WTC11 (cell line): ENCODE data around the gene TWIST1. TPM values are rescaled to one million over a fixed set of nuclear protein-coding genes. Genes with fewer than 3 reads are reported as not detected.

Experiments used
- ATAC-seq: fragments of 200-7000 bp; cut with Tn5 transposase; 2 replicates; pipeline ENCODE4 v1.10.0; 2021; ENCODE audit warnings: mild to moderate bottlenecking, moderate library complexity
- CTCF ChIA-PET: fragments of 300-600 bp; sonication (Branson Sonifier 250); formaldehyde crosslinking; loops from one replicate; lab custom pipeline; 2021; ENCODE audit warnings: antibody characterized with exemption; lab: Charles Lee
- POLR2A ChIA-PET: fragments of 350-600 bp; sonication (Branson Sonifier 250); formaldehyde crosslinking; loops from one replicate; lab custom pipeline; 2021; ENCODE audit warnings: antibody characterized with exemption; lab: Charles Lee
- DNase-seq: peaks from one replicate; pipeline ENCODE4 v3.0.0; 2021; ENCODE audit warnings: low spot score
- H3K27ac Mint-ChIP-seq: 2 replicates; pipeline ENCODE4 v1.8.0; 2021; ENCODE audit warnings: mixed read lengths
- H3K27me3 Mint-ChIP-seq: 2 replicates; pipeline ENCODE4 v1.8.0; 2021; ENCODE audit warnings: low read depth, mild to moderate bottlenecking, moderate library complexity, mixed read lengths
- H3K36me3 Mint-ChIP-seq: 2 replicates; pipeline ENCODE4 v1.8.0; 2021; ENCODE audit warnings: mixed read lengths
- H3K4me1 Mint-ChIP-seq: 2 replicates; pipeline ENCODE4 v1.8.0; 2022; ENCODE audit warnings: mixed read lengths
- H3K4me3 Mint-ChIP-seq: 2 replicates; pipeline ENCODE4 v1.8.0; 2021; ENCODE audit warnings: mild to moderate bottlenecking, moderate library complexity, mixed read lengths
- H3K9me3 Mint-ChIP-seq: 2 replicates; pipeline ENCODE4 v1.8.0; 2021; ENCODE audit warnings: mixed read lengths
- CREB1 ChIP-seq: sonication (generic); formaldehyde crosslinking; IDR thresholded peaks from 2 replicates; pipeline ENCODE4 v1.8.0; 2023; ENCODE audit warnings: mild to moderate bottlenecking, missing genetic modification reagents
- CTCF ChIP-seq: fragments of 200-600 bp; IDR thresholded peaks from 2 replicates; pipeline ENCODE4 v1.8.0; 2022; ENCODE audit warnings: antibody characterized with exemption
- EMX1 ChIP-seq: fragments of 250-450 bp; sonication (Bioruptor Pico); IDR thresholded peaks from 2 replicates; pipeline ENCODE4 v1.8.0; 2021; ENCODE audit warnings: mild to moderate bottlenecking
- FOXJ3 ChIP-seq: sonication (generic); formaldehyde crosslinking; IDR thresholded peaks from 2 replicates; pipeline ENCODE4 v1.9.0; 2021; ENCODE audit warnings: missing genetic modification reagents, mild to moderate bottlenecking, borderline replicate concordance
- FOXK1 ChIP-seq: sonication (generic); formaldehyde crosslinking; IDR thresholded peaks from 2 replicates; pipeline ENCODE4 v1.8.0; 2022; ENCODE audit warnings: mild to moderate bottlenecking, moderate library complexity, missing genetic modification reagents
- HMGA2 ChIP-seq: fragments of 250-450 bp; sonication (Bioruptor Pico); IDR thresholded peaks from 2 replicates; pipeline ENCODE4 v1.4.0; 2021; ENCODE audit warnings: mild to moderate bottlenecking, moderate library complexity
- IRF2 ChIP-seq: sonication (generic); formaldehyde crosslinking; IDR thresholded peaks from 2 replicates; pipeline ENCODE4 v1.8.0; 2022; ENCODE audit warnings: low read depth, missing genetic modification reagents, borderline replicate concordance
- NR2C2 ChIP-seq: sonication (generic); formaldehyde crosslinking; IDR thresholded peaks from 2 replicates; pipeline ENCODE4 v1.8.0; 2022; ENCODE audit warnings: mild to moderate bottlenecking, missing genetic modification reagents
- OVOL2 ChIP-seq: fragments of 250-450 bp; sonication (Bioruptor Pico); IDR thresholded peaks from 2 replicates; pipeline ENCODE4 v1.9.0; 2021; ENCODE audit warnings: mild to moderate bottlenecking, borderline replicate concordance
- PRRX2 ChIP-seq: fragments of 250-450 bp; sonication (Bioruptor Pico); IDR thresholded peaks from 2 replicates; pipeline ENCODE4 v1.8.0; 2021; ENCODE audit warnings: mild to moderate bottlenecking
- SMAD4 ChIP-seq: sonication (generic); formaldehyde crosslinking; IDR thresholded peaks from 2 replicates; pipeline ENCODE4 v1.8.0; 2022; ENCODE audit warnings: mild to moderate bottlenecking, missing genetic modification reagents
- SP1 ChIP-seq: sonication (generic); formaldehyde crosslinking; conservative IDR thresholded peaks from 2 replicates; pipeline ENCODE4 v1.8.1; 2022; ENCODE audit warnings: missing genetic modification reagents
- TCF7 ChIP-seq: sonication (generic); formaldehyde crosslinking; IDR thresholded peaks from 2 replicates; pipeline ENCODE4 v1.8.0; 2022; ENCODE audit warnings: mild to moderate bottlenecking, low read depth, missing genetic modification reagents, moderate library complexity
- ZBTB43 ChIP-seq: sonication (generic); formaldehyde crosslinking; IDR thresholded peaks from 2 replicates; pipeline ENCODE4 v1.8.1; 2023; ENCODE audit warnings: mild to moderate bottlenecking, missing genetic modification reagents
- ZNF219 ChIP-seq: sonication (generic); formaldehyde crosslinking; IDR thresholded peaks from 2 replicates; pipeline ENCODE4 v1.8.0; 2023; ENCODE audit warnings: missing genetic modification reagents, mild to moderate bottlenecking, borderline replicate concordance
- ZNF263 ChIP-seq: sonication (generic); formaldehyde crosslinking; IDR thresholded peaks from 2 replicates; pipeline ENCODE4 v1.8.1; 2022; ENCODE audit warnings: low read depth, mild to moderate bottlenecking, moderate library complexity, missing genetic modification reagents
- ZNF512 ChIP-seq: sonication (generic); formaldehyde crosslinking; IDR thresholded peaks from 2 replicates; pipeline ENCODE4 v1.8.1; 2022; ENCODE audit warnings: missing genetic modification reagents, borderline replicate concordance
- total RNA-seq: library from RNA; stranded (reverse); gene quantifications from 3 replicates; pipeline ENCODE4 v1.2.3, GENCODE V29; 2021
- TF ChIP-seq, protein P1 (sequence below): fragments of 250-450 bp; sonication (Bioruptor Pico); IDR thresholded peaks from 2 replicates; pipeline ENCODE4 v1.8.0; 2021; ENCODE audit warnings: mild to moderate bottlenecking
- TF ChIP-seq, protein P2 (sequence below): fragments of 250-450 bp; sonication (Bioruptor Pico); IDR thresholded peaks from 2 replicates; pipeline ENCODE4 v2.1.2; 2022; ENCODE audit warnings: mild to moderate bottlenecking, moderate library complexity
- TF ChIP-seq, protein P3 (sequence below): fragments of 250-450 bp; sonication (Bioruptor Pico); IDR thresholded peaks from 2 replicates; pipeline ENCODE4 v1.9.0; 2021; ENCODE audit warnings: mild to moderate bottlenecking
- TF ChIP-seq, protein P4 (sequence below): fragments of 250-450 bp; sonication (Bioruptor Pico); IDR thresholded peaks from 2 replicates; pipeline ENCODE4 v1.9.0; 2021; ENCODE audit warnings: mild to moderate bottlenecking

Gene TWIST1
- total RNA-seq, 1 experiment from 2014 or later, result not detected

DNA sequence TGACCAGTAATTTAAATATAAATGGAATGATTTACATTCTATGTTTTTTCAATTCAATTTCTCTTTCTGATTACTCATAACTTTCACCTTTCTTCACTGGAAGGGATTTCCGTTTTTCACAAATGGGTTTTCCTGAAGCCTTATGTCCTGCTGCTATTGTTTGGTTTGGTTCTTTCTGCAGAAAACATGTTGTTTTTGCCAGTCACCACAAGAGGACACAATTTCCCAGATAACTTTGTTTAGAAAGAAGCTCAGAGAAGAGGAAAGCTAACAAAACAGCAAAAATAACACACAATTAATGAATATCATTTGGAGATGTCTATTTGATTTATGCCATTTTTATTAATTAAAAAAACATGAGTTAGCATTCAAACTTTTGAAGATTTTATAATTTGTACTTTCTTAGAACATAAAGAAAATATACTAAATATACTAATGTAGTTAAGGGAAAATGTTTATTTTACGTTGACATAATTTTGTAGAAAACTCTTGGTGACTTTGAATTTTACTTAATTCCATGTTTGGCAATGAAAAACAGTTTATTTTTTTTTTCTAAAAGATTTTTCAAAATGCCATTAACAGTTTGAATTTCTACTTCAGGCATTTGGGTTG, 4.6 kb upstream of the TWIST1 start:
- no peak for TF ChIP-seq FOXJ3 (CRISPR knock-in tag)
- TF ChIP-seq, protein P1, sequence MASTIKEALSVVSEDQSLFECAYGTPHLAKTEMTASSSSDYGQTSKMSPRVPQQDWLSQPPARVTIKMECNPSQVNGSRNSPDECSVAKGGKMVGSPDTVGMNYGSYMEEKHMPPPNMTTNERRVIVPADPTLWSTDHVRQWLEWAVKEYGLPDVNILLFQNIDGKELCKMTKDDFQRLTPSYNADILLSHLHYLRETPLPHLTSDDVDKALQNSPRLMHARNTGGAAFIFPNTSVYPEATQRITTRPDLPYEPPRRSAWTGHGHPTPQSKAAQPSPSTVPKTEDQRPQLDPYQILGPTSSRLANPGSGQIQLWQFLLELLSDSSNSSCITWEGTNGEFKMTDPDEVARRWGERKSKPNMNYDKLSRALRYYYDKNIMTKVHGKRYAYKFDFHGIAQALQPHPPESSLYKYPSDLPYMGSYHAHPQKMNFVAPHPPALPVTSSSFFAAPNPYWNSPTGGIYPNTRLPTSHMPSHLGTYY (CRISPR knock-in tag), result no peak
- no peak for TF ChIP-seq FOXK1 (CRISPR knock-in tag)
- no peak for TF ChIP-seq EMX1
- no peak for TF ChIP-seq ZBTB43
- peak; percentile 50; the same call in 1 of the 2 replicates for TF ChIP-seq CTCF
- TF ChIP-seq, protein P2, sequence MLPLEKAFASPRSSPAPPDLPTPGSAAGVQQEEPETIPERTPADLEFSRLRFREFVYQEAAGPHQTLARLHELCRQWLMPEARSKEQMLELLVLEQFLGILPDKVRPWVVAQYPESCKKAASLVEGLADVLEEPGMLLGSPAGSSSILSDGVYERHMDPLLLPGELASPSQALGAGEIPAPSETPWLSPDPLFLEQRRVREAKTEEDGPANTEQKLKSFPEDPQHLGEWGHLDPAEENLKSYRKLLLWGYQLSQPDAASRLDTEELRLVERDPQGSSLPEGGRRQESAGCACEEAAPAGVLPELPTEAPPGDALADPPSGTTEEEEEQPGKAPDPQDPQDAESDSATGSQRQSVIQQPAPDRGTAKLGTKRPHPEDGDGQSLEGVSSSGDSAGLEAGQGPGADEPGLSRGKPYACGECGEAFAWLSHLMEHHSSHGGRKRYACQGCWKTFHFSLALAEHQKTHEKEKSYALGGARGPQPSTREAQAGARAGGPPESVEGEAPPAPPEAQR (CRISPR knock-in tag), result no peak
- Mint-ChIP-seq H3K36me3 (no peaks in the 10 kb centered on the region), H3K9me3 (no peaks in the 10 kb centered on the region), H3K4me3 (no peak overlapping the region), H3K27me3 (peaks cover 54% of the 10 kb centered on the region), H3K4me1 (peaks cover 38% of the 10 kb centered on the region), H3K27ac (no peak overlapping the region)
- ChIA-PET CTCF (interaction anchor here (0.6 to 1.0 kb wide), 25 partner anchors 10 to 1476 kb away, joined by 3 to 22 read pairs (median 3); no protein-coding TSS in a partner anchor), POLR2A (no interaction called here)
- ATAC-seq (no peak), DNase-seq (no peak)

DNA sequence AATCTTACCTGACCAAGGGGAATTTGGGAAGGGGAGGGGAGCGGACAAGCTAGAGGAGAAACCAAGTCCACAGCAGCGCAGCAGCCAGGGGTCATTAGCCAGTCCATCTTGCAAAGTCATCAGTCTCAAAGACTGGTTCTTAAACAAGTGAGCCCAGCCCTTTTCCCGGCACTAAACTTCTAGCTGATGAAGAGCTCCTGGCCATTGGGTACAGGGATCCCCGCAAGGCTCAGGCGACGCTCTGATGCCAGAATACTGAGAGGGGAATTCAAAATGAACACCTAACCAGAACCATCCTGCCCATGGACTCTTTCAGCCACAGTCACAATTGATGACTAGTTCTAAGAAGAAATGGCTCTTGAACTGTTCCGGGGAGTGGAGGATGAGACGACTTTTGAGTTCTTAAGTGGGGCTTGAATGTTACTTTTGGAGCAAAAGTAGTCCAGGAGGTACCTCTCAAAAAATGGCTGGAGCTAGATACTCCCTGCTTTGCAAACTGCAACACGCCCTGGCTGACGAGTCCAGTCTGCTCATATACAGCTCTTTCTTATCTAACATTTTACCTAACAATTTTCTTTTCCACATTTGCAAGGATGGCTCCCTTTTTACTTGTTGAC, 2.5 kb upstream of the TWIST1 start:
- POLR2A ChIA-PET, result no interaction called here
- CTCF ChIA-PET, result interaction anchor here (1.1 to 1.7 kb wide), 3 partner anchors 25 to 372 kb away, joined by 3 to 11 read pairs (median 4); partner anchors contain the start of gene FERD3L
- DNase-seq, result no peak

More for the DNA sequence above, 2.5 kb upstream of the TWIST1 start:
- no peaks in the 10 kb centered on the region for H3K9me3 Mint-ChIP-seq
- ATAC-seq, result no peak
- H3K36me3 Mint-ChIP-seq, result no peaks in the 10 kb centered on the region
- H3K27me3 Mint-ChIP-seq, result peaks cover 71% of the 10 kb centered on the region
- no peak for TF ChIP-seq PRRX2 (CRISPR knock-in tag)
- TF ChIP-seq ZNF263 (CRISPR knock-in tag), result no peak
- no peak for TF ChIP-seq ZNF512
- no peak for TF ChIP-seq IRF2 (CRISPR knock-in tag)
- TF ChIP-seq, protein P3, sequence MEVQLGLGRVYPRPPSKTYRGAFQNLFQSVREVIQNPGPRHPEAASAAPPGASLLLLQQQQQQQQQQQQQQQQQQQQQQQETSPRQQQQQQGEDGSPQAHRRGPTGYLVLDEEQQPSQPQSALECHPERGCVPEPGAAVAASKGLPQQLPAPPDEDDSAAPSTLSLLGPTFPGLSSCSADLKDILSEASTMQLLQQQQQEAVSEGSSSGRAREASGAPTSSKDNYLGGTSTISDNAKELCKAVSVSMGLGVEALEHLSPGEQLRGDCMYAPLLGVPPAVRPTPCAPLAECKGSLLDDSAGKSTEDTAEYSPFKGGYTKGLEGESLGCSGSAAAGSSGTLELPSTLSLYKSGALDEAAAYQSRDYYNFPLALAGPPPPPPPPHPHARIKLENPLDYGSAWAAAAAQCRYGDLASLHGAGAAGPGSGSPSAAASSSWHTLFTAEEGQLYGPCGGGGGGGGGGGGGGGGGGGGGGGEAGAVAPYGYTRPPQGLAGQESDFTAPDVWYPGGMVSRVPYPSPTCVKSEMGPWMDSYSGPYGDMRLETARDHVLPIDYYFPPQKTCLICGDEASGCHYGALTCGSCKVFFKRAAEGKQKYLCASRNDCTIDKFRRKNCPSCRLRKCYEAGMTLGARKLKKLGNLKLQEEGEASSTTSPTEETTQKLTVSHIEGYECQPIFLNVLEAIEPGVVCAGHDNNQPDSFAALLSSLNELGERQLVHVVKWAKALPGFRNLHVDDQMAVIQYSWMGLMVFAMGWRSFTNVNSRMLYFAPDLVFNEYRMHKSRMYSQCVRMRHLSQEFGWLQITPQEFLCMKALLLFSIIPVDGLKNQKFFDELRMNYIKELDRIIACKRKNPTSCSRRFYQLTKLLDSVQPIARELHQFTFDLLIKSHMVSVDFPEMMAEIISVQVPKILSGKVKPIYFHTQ (CRISPR knock-in tag), result no peak
- TF ChIP-seq FOXK1 (CRISPR knock-in tag), result no peak
- no peak for TF ChIP-seq CREB1 (CRISPR knock-in tag)
- TF ChIP-seq SMAD4 (CRISPR knock-in tag), result no peak
- TF ChIP-seq SP1 (CRISPR knock-in tag), result no peak
- no peak for TF ChIP-seq ZNF219 (CRISPR knock-in tag)
- TF ChIP-seq, protein P4, sequence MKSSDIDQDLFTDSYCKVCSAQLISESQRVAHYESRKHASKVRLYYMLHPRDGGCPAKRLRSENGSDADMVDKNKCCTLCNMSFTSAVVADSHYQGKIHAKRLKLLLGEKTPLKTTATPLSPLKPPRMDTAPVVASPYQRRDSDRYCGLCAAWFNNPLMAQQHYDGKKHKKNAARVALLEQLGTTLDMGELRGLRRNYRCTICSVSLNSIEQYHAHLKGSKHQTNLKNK (CRISPR knock-in tag), result no peak
- TF ChIP-seq HMGA2 (CRISPR knock-in tag), result no peak
- TF ChIP-seq TCF7 (CRISPR knock-in tag), result no peak
- no peak for TF ChIP-seq OVOL2 (CRISPR knock-in tag)
- TF ChIP-seq NR2C2, result no peak
- peak overlapping the region; percentile 53 for H3K4me3 Mint-ChIP-seq
- no peak overlapping the region for H3K27ac Mint-ChIP-seq
- H3K4me1 Mint-ChIP-seq, result peaks cover 44% of the 10 kb centered on the region
